HCT116 (cell line): ENCODE measurements around the gene ZFPL1. TPM values are rescaled to one million over a fixed set of nuclear protein-coding genes. Genes with fewer than 3 reads are reported as not detected.

Experiments
- ATAC-seq: fragments of 200-7000 bp; cut with Tn5 transposase; 2 replicates; pipeline ENCODE4 v1.9.1; 2020; ENCODE audit warnings: mild to moderate bottlenecking, moderate library complexity
- BruUV-seq: library from RNA; stranded (reverse); fragments of 400-500 nt; replicated peaks from 2 replicates; lab custom pipeline; 2021; lab: Mats Ljungman, UMichigan
- CTCF ChIA-PET: fragments of 300-600 bp; sonication (Branson Sonifier 250); formaldehyde crosslinking; loops from one replicate; lab custom pipeline; 2021; ENCODE audit warnings: antibody characterized with exemption; lab: Charles Lee
- POLR2A ChIA-PET: fragments of 300-600, 350-600 bp; sonication (Branson Sonifier 250); formaldehyde crosslinking; loops from one replicate; lab custom pipeline; 2021; ENCODE audit warnings: antibody characterized with exemption; lab: Charles Lee
- RAD21 ChIA-PET, 2 experiments: fragments of 300-600 bp; sonication (Branson Sonifier 250); formaldehyde crosslinking; loops; one replicate each; lab custom pipeline; 2023; ENCODE audit warnings: low total read pairs in 2 of 2; ENCODE audit not compliant: uncharacterized antibody in 2 of 2, unreplicated experiment in 2 of 2, low non-redundant PET in 1 of 2; lab: Charles Lee
- DNase-seq: peaks from one replicate; pipeline ENCODE4 v3.0.0-alpha.2; 2010; ENCODE audit warnings: low read depth, low spot score
- H2AFZ ChIP-seq: fragments of 200-600 bp; shearing (Covaris generic), sonication (generic); 2 replicates; pipeline ENCODE4 v1.6.1; 2017; ENCODE audit warnings: low read depth, mixed run types, mixed read lengths, antibody characterized with exemption, low read length; ENCODE audit not compliant: poor library complexity, severe bottlenecking
- H3K27ac ChIP-seq: 2 replicates; pipeline ENCODE4 v1.5.1; 2012; ENCODE audit warnings: low read depth, low read length
- H3K27me3 ChIP-seq: fragments of 200-600 bp; sonication (generic); 2 replicates; pipeline ENCODE4 v1.6.1; 2016; ENCODE audit warnings: mixed run types, low read length, mixed read lengths; ENCODE audit not compliant: insufficient read depth
- H3K36me3 ChIP-seq, 2 experiments: fragments of 200-500 bp in 1 of 2; fragments of 200-600 bp in 1 of 2; sonication (Bioruptor generic) in 1 of 2; sonication (generic) in 1 of 2; 2 replicates each; pipeline versions ENCODE4 v1.5.1 to v1.6.1; 2014 to 2016; ENCODE audit warnings: low read length in 2 of 2, inconsistent platforms in 1 of 2, mixed read lengths in 1 of 2, mixed run types in 1 of 2; ENCODE audit not compliant: insufficient read depth in 2 of 2, control insufficient read depth in 1 of 2
- H3K4me1 ChIP-seq, 2 experiments: fragments of 200-600 bp in 1 of 2; sonication (generic) in 1 of 2; 2 replicates each; pipeline versions ENCODE4 v1.5.1 to v1.6.1; 2012 to 2017; ENCODE audit warnings: low read length in 2 of 2, inconsistent platforms in 1 of 2, mild to moderate bottlenecking in 1 of 2, mixed read lengths in 1 of 2, mixed run types in 1 of 2, moderate library complexity in 1 of 2; ENCODE audit not compliant: insufficient read depth in 2 of 2, control insufficient read depth in 1 of 2
- H3K4me2 ChIP-seq: fragments of 200-600 bp; sonication (generic); 2 replicates; pipeline ENCODE4 v1.6.1; 2017; ENCODE audit warnings: mixed run types, low read length, mixed read lengths
- H3K4me3 ChIP-seq, 2 experiments: fragments of 200-600 bp in 1 of 2; sonication (generic) in 1 of 2; replicated peaks in 1 of 2; 2 replicates each; pipeline ENCODE4 v1.5.1; 2011 to 2016; ENCODE audit warnings: low read length in 2 of 2, control low read depth in 1 of 2, low read depth in 1 of 2, mild to moderate bottlenecking in 1 of 2, mixed read lengths in 1 of 2, mixed run types in 1 of 2
- H3K79me2 ChIP-seq: fragments of 200-600 bp; sonication (generic); 2 replicates; pipeline ENCODE4 v1.6.1; 2017; ENCODE audit warnings: mild to moderate bottlenecking, mixed run types, low read length, moderate library complexity, mixed read lengths; ENCODE audit not compliant: insufficient read depth
- H3K9ac ChIP-seq: fragments of 200-600 bp; sonication (generic); 2 replicates; pipeline ENCODE4 v1.6.1; 2016; ENCODE audit warnings: low read length, mixed read lengths
- H3K9me2 ChIP-seq: fragments of 200-600 bp; sonication (generic), shearing (Covaris generic); 2 replicates; pipeline ENCODE4 v1.6.1; 2017; ENCODE audit warnings: mixed run types, mild to moderate bottlenecking, moderate library complexity; ENCODE audit not compliant: insufficient read depth
- H3K9me3 ChIP-seq, 2 experiments: fragments of 200-500 bp in 1 of 2; fragments of 200-600 bp in 1 of 2; sonication (Bioruptor generic) in 1 of 2; sonication (generic) in 1 of 2; 2 replicates each; pipeline ENCODE4 v1.6.1; 2014 to 2017; ENCODE audit warnings: low read length in 2 of 2, mixed read lengths in 2 of 2, inconsistent platforms in 1 of 2, low read depth in 1 of 2, mild to moderate bottlenecking in 1 of 2, mixed run types in 1 of 2, moderate library complexity in 1 of 2; ENCODE audit not compliant: control insufficient read depth in 1 of 2, insufficient read depth in 1 of 2
- H4K20me1 ChIP-seq: fragments of 200-600 bp; sonication (generic), shearing (Covaris generic); 2 replicates; pipeline ENCODE4 v1.6.1; 2017; ENCODE audit warnings: mixed run types, mild to moderate bottlenecking, moderate library complexity; ENCODE audit not compliant: insufficient read depth
- EGR1 ChIP-seq: IDR thresholded peaks from 2 replicates; pipeline ENCODE4 v1.6.1; 2012; ENCODE audit warnings: low read depth
- ELF1 ChIP-seq: IDR thresholded peaks from 2 replicates; pipeline ENCODE4 v1.6.1; 2012; ENCODE audit warnings: low read depth, borderline replicate concordance
- EZH2 ChIP-seq: fragments of 200-600 bp; sonication (generic); IDR thresholded peaks from 2 replicates; pipeline ENCODE4 v1.6.1; 2017; ENCODE audit warnings: antibody characterized with exemption, mixed run types
- EZH2phosphoT487 ChIP-seq: fragments of 200-600 bp; IDR thresholded peaks from 2 replicates; pipeline ENCODE4 v1.6.1; 2018; ENCODE audit warnings: antibody characterized with exemption, borderline replicate concordance
- FOSL1 ChIP-seq: IDR thresholded peaks from 2 replicates; pipeline ENCODE4 v1.6.1; 2012; ENCODE audit warnings: low read depth
- JUND ChIP-seq: IDR thresholded peaks from 2 replicates; pipeline ENCODE4 v1.6.1; 2012
- POLR2A ChIP-seq: IDR thresholded peaks from 2 replicates; pipeline ENCODE4 v1.7.0; 2011; ENCODE audit warnings: borderline replicate concordance; ENCODE audit not compliant: insufficient read depth, insufficient read length; ENCODE audit errors: extremely low read depth
- POLR2AphosphoS5 ChIP-seq: IDR thresholded peaks from 2 replicates; pipeline ENCODE4 v1.6.1; 2011; ENCODE audit warnings: mild to moderate bottlenecking, low read depth, low read length, moderate library complexity
- RAD21 ChIP-seq: IDR thresholded peaks from 2 replicates; pipeline ENCODE4 v1.6.1; 2012; ENCODE audit warnings: low read depth, mild to moderate bottlenecking
- SIN3A ChIP-seq: IDR thresholded peaks from 2 replicates; pipeline ENCODE4 v1.6.1; 2012; ENCODE audit warnings: low read depth
- SP1 ChIP-seq: IDR thresholded peaks from 2 replicates; pipeline ENCODE4 v1.6.1; 2012; ENCODE audit warnings: low read depth
- SRF ChIP-seq: IDR thresholded peaks from 2 replicates; pipeline ENCODE4 v1.6.1; 2012; ENCODE audit warnings: low read depth
- TCF7L2 ChIP-seq: IDR thresholded peaks from 2 replicates; pipeline ENCODE4 v1.7.0; 2011; ENCODE audit warnings: borderline replicate concordance, inconsistent platforms; ENCODE audit not compliant: insufficient read depth, insufficient read length; ENCODE audit errors: extremely low read depth
- YY1 ChIP-seq: IDR thresholded peaks from 2 replicates; pipeline ENCODE4 v1.6.1; 2011; ENCODE audit warnings: low read length, low read depth, moderate library complexity, mild to moderate bottlenecking; ENCODE audit not compliant: insufficient replicate concordance; ENCODE audit errors: extremely low read depth
- ZBTB33 ChIP-seq: IDR thresholded peaks from 2 replicates; pipeline ENCODE4 v1.6.1; 2011; ENCODE audit warnings: mild to moderate bottlenecking, low read length, moderate library complexity; ENCODE audit not compliant: insufficient replicate concordance; ENCODE audit errors: extremely low read depth
- ZNF274 ChIP-seq: fragments of 200-500 bp; sonication (Bioruptor generic); IDR thresholded peaks from 2 replicates; pipeline ENCODE4 v1.6.1; 2014; ENCODE audit warnings: mild to moderate bottlenecking, low read depth, low read length, inconsistent platforms
- intact Hi-C: fragments of 100-400 bp; cut with micrococcal nuclease; formaldehyde crosslinking; loops from 2 replicates; pipeline ENCODE4 v1.10.0; 2022
- total RNA-seq: library from RNA; stranded (reverse); gene quantifications from one replicate; pipeline ENCODE4 v1.2.1, GENCODE V29; 2021; ENCODE audit not compliant: unreplicated experiment
- TF ChIP-seq, protein P1 (sequence below): IDR thresholded peaks from 2 replicates; pipeline ENCODE4 v1.6.1; 2012
- TF ChIP-seq, protein P2 (sequence below): IDR thresholded peaks from 2 replicates; pipeline ENCODE4 v1.6.1; 2012; ENCODE audit warnings: low read depth

Gene ZFPL1
- total RNA-seq, 1 experiment from 2014 or later: 35.3 TPM

DNA sequence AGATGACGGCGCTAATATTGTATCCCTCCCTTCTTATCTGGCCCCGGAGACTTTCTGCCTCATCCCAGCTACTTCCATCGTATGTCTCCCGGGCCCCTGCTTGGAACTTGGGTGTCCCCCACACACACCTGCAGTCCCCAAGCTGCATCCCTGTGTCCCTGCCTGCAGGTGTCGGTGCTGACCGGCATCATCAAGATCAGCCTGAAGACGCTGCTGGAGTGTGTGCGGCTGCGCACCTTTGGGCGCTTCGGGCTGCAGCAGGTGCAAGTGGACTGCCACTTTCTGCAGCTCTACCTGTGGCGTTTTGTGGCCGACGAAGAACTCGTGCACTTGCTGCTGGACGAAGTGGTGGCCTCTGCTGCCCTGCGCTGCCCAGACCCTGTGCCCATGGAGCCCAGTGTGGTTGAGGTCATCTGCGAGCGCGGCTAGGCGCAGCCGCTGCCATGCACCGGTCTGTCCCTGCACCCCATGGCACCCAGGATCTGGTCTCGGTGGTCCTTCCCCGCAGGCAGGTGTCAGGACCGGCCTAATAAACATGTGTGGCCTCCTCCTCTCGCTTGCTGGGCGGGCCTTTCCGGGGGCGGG is 27.2 kb downstream of the ZFPL1 start:
- DNase-seq: no peak
- no peak for ATAC-seq
- peak overlapping the region; percentile 82; the same call in 1 of the 2 replicates for H3K27ac ChIP-seq
- intact Hi-C loops: loop anchor here (2.0 to 10.0 kb wide), 3 partner anchors 71 to 264 kb away; partner anchors contain the start of genes ATG2A and CAPN1
- H3K4me2 ChIP-seq: peak overlapping the region; percentile 92
- no peak overlapping the region for H3K9ac ChIP-seq
- H4K20me1 ChIP-seq: no peaks in the 10 kb centered on the region
- TF ChIP-seq RAD21 (no peak), ZNF274 (no peak), SP1 (no peak), TCF7L2 (no peak), ZBTB33 (no peak), EGR1 (no peak), JUND (no peak), POLR2A (no peak), EZH2 (no peak), SRF (no peak), FOSL1 (no peak), POLR2AphosphoS5 (no peak), EZH2phosphoT487 (no peak), YY1 (no peak), ELF1 (no peak), SIN3A (no peak)
- TF ChIP-seq, protein P1, sequence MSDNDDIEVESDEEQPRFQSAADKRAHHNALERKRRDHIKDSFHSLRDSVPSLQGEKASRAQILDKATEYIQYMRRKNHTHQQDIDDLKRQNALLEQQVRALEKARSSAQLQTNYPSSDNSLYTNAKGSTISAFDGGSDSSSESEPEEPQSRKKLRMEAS: no peak
- TF ChIP-seq, protein P2, sequence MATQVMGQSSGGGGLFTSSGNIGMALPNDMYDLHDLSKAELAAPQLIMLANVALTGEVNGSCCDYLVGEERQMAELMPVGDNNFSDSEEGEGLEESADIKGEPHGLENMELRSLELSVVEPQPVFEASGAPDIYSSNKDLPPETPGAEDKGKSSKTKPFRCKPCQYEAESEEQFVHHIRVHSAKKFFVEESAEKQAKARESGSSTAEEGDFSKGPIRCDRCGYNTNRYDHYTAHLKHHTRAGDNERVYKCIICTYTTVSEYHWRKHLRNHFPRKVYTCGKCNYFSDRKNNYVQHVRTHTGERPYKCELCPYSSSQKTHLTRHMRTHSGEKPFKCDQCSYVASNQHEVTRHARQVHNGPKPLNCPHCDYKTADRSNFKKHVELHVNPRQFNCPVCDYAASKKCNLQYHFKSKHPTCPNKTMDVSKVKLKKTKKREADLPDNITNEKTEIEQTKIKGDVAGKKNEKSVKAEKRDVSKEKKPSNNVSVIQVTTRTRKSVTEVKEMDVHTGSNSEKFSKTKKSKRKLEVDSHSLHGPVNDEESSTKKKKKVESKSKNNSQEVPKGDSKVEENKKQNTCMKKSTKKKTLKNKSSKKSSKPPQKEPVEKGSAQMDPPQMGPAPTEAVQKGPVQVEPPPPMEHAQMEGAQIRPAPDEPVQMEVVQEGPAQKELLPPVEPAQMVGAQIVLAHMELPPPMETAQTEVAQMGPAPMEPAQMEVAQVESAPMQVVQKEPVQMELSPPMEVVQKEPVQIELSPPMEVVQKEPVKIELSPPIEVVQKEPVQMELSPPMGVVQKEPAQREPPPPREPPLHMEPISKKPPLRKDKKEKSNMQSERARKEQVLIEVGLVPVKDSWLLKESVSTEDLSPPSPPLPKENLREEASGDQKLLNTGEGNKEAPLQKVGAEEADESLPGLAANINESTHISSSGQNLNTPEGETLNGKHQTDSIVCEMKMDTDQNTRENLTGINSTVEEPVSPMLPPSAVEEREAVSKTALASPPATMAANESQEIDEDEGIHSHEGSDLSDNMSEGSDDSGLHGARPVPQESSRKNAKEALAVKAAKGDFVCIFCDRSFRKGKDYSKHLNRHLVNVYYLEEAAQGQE: no peak
- POLR2A ChIA-PET: interaction anchor here (0.6 to 3.7 kb wide), 15 partner anchors 8 to 396 kb away, joined by 3 to 21 read pairs (median 5); partner anchors contain the start of genes ARL2, CAPN1, FAU and MRPL49
- H2AFZ ChIP-seq: no peak overlapping the region
- no peaks in the 10 kb centered on the region for H3K9me2 ChIP-seq
- no peaks in the 10 kb centered on the region for H3K27me3 ChIP-seq
- no peaks in the 10 kb centered on the region for H3K9me3 ChIP-seq
- 0 out of 4 replicates have a peak, but pooled peaks cover 0 to 10% of the 10 kb centered on the region in 2 experiments for H3K36me3 ChIP-seq
- peaks cover 20 to 43% of the 10 kb centered on the region in 2 experiments for H3K4me1 ChIP-seq
- no TSS peak for BruUV-seq
- peak overlapping the region in 1 of 2 experiments; percentile 66; a peak in 2 of 4 replicates for H3K4me3 ChIP-seq
- CTCF ChIA-PET: interaction anchor here (0.6 to 3.2 kb wide), 20 partner anchors 9 to 332 kb away, joined by 3 to 20 read pairs (median 5); partner anchors contain the start of genes CAPN1, CDC42BPG, FAU and MRPL49
- H3K79me2 ChIP-seq: peaks cover 9% of the 10 kb centered on the region
- RAD21 ChIA-PET: interaction anchor here (0.7 to 0.9 kb wide), 2 partner anchors 11 to 205 kb away, joined by 3 to 5 read pairs; partner anchors contain the start of gene MRPL49 (in 1 of the 2)
